ENCODE results near the gene STOML1. TPM values are rescaled to one million over a fixed set of nuclear protein-coding genes. Genes with fewer than 3 reads are reported as not detected.

The STOML1 gene
- total RNA-seq, 2 donors from 2014 or later: 4.4 to 5.5 TPM

- Mint-ChIP-seq H3K4me1 (no peaks in the 10 kb centered on the region), H3K27me3 (ENCODE audit: insufficient read depth) (peaks cover 3% of the 10 kb centered on the region), H3K27ac (no peak overlapping the region), H3K4me3 (no peak overlapping the region), H3K36me3 (ENCODE audit: low read depth) (no peaks in the 10 kb centered on the region), H3K9me3 (no peaks in the 10 kb centered on the region)
- no peaks in the 10 kb centered on the region for H3K27me3 ChIP-seq (ENCODE audit: control insufficient read depth, insufficient read depth, low read length, poor library complexity, severe bottlenecking)
- no peak overlapping the region for H3K9ac ChIP-seq (ENCODE audit: extremely low read depth, low read length, poor library complexity, severe bottlenecking)
- no peak for TF ChIP-seq CTCF (conservative IDR thresholded peaks at IDR 0.05)
- no peaks in the 10 kb centered on the region for H3K36me3 ChIP-seq (ENCODE audit: control insufficient read depth, insufficient read depth, low read length)
- H3K9me3 ChIP-seq (ENCODE audit: control insufficient read depth, low read length): no peaks in the 10 kb centered on the region
- no peaks in the 10 kb centered on the region for H3K4me1 ChIP-seq (ENCODE audit: control insufficient read depth, insufficient read depth, low read length)
- 89 to 95% methylated on average over 5 to 8 of the region's 8 CpGs for WGBS, 2 experiments (ENCODE audit: insufficient coverage in 1 of 2, insufficient read length in 1 of 2)
- DNase-seq: no peak
- no peak overlapping the region for H3K27ac ChIP-seq (ENCODE audit: low read depth, low read length)
- H3K4me3 ChIP-seq (ENCODE audit: low read length): no peak overlapping the region
These were observed 34.8 kb downstream of the STOML1 start for GRCh38 chr15:73957276-73957675.

GRCh38 chr15:73956743-73957135, 35.4 kb downstream of the STOML1 start:
- H3K27ac ChIP-seq (ENCODE audit: low read depth, low read length): no peak overlapping the region
- no peaks in the 10 kb centered on the region for H3K36me3 Mint-ChIP-seq (ENCODE audit: low read depth)
- H3K4me1 ChIP-seq (ENCODE audit: control insufficient read depth, insufficient read depth, low read length): no peaks in the 10 kb centered on the region
- H3K27me3 ChIP-seq (ENCODE audit: control insufficient read depth, insufficient read depth, low read length, poor library complexity, severe bottlenecking): no peaks in the 10 kb centered on the region
- no peak overlapping the region for H3K4me3 Mint-ChIP-seq
- 86 to 93% methylated on average over 5 to 9 of the region's 9 CpGs for WGBS, 2 experiments (ENCODE audit: insufficient coverage in 1 of 2, insufficient read length in 1 of 2)
- H3K9me3 ChIP-seq (ENCODE audit: control insufficient read depth, low read length): no peaks in the 10 kb centered on the region
- H3K4me1 Mint-ChIP-seq: peaks cover 2% of the 10 kb centered on the region
- no peak overlapping the region for H3K27ac Mint-ChIP-seq
- no peaks in the 10 kb centered on the region for H3K9me3 Mint-ChIP-seq
- H3K4me3 ChIP-seq (ENCODE audit: low read length): no peak overlapping the region
- H3K27me3 Mint-ChIP-seq (ENCODE audit: insufficient read depth): peaks cover 3% of the 10 kb centered on the region
- DNase-seq: no peak
- TF ChIP-seq CTCF (conservative IDR thresholded peaks at IDR 0.05): no peak
- H3K36me3 ChIP-seq (ENCODE audit: control insufficient read depth, insufficient read depth, low read length): no peaks in the 10 kb centered on the region
- H3K9ac ChIP-seq (ENCODE audit: extremely low read depth, low read length, poor library complexity, severe bottlenecking): no peak overlapping the region

- no peaks in the 10 kb centered on the region for H3K36me3 ChIP-seq (ENCODE audit: control insufficient read depth, insufficient read depth, low read length)
- H3K27me3 Mint-ChIP-seq (ENCODE audit: insufficient read depth): peaks cover 3% of the 10 kb centered on the region
- H3K27ac Mint-ChIP-seq: no peak overlapping the region
- peaks cover 5% of the 10 kb centered on the region for H3K4me1 Mint-ChIP-seq
- H3K36me3 Mint-ChIP-seq (ENCODE audit: low read depth): no peaks in the 10 kb centered on the region
- H3K4me3 Mint-ChIP-seq: no peak overlapping the region
- H3K4me1 ChIP-seq (ENCODE audit: control insufficient read depth, insufficient read depth, low read length): peaks cover 3% of the 10 kb centered on the region
- no peak overlapping the region for H3K27ac ChIP-seq (ENCODE audit: low read depth, low read length)
- no peak overlapping the region for H3K9ac ChIP-seq (ENCODE audit: extremely low read depth, low read length, poor library complexity, severe bottlenecking)
- 95 to 96% methylated on average over 5 to 12 of the region's 12 CpGs for WGBS, 2 experiments (ENCODE audit: insufficient coverage in 1 of 2, insufficient read length in 1 of 2)
- DNase-seq: no peak
- no peaks in the 10 kb centered on the region for H3K9me3 Mint-ChIP-seq
- H3K9me3 ChIP-seq (ENCODE audit: control insufficient read depth, low read length): no peaks in the 10 kb centered on the region
- no peaks in the 10 kb centered on the region for H3K27me3 ChIP-seq (ENCODE audit: control insufficient read depth, insufficient read depth, low read length, poor library complexity, severe bottlenecking)
- TF ChIP-seq CTCF (conservative IDR thresholded peaks at IDR 0.05): no peak
- H3K4me3 ChIP-seq (ENCODE audit: low read length): no peak overlapping the region
These were observed 36.0 kb downstream of the STOML1 start for GRCh38 chr15:73955861-73956742.

Data from endodermal cell (in vitro differentiated cells).